LNCAP (cell line): ENCODE measurements around the gene SNED1.

Experiments
- TF ChIP-seq, protein P1 (sequence below): fragments of 450-650 bp; IDR thresholded peaks from 2 replicates; pipeline ENCODE4 v1.5.1; 2017; ENCODE audit warnings: mild to moderate bottlenecking

Gene SNED1

GRCh38 chr2:241005569-241005968, 7.2 kb downstream of the SNED1 start:
- TF ChIP-seq, protein P1, sequence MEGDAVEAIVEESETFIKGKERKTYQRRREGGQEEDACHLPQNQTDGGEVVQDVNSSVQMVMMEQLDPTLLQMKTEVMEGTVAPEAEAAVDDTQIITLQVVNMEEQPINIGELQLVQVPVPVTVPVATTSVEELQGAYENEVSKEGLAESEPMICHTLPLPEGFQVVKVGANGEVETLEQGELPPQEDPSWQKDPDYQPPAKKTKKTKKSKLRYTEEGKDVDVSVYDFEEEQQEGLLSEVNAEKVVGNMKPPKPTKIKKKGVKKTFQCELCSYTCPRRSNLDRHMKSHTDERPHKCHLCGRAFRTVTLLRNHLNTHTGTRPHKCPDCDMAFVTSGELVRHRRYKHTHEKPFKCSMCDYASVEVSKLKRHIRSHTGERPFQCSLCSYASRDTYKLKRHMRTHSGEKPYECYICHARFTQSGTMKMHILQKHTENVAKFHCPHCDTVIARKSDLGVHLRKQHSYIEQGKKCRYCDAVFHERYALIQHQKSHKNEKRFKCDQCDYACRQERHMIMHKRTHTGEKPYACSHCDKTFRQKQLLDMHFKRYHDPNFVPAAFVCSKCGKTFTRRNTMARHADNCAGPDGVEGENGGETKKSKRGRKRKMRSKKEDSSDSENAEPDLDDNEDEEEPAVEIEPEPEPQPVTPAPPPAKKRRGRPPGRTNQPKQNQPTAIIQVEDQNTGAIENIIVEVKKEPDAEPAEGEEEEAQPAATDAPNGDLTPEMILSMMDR: no peak

GRCh38 chr2:241006412-241006811, 8.0 kb downstream of the SNED1 start:
- TF ChIP-seq, protein P1: no peak

DNA sequence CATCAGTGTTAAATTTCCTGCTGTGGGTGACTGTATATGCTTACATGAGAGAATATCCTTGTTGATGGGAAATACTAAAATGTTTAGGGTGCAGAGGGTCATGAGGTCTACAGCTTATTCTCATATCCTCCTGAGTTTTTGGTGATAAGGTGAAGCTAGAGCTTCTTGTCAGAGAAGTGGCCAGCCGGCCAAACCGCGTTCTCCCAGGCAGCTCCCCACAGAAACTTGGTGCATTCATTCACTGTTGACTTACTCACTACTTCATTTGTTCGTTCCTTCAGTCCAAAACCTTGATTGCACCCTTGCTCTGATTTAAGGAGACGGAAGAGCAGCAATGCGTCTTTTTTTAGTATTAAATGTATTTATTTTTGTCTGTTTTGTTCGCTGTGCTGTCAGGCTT, 8.7 kb downstream of the SNED1 start:
- TF ChIP-seq, protein P1: no peak

DNA sequence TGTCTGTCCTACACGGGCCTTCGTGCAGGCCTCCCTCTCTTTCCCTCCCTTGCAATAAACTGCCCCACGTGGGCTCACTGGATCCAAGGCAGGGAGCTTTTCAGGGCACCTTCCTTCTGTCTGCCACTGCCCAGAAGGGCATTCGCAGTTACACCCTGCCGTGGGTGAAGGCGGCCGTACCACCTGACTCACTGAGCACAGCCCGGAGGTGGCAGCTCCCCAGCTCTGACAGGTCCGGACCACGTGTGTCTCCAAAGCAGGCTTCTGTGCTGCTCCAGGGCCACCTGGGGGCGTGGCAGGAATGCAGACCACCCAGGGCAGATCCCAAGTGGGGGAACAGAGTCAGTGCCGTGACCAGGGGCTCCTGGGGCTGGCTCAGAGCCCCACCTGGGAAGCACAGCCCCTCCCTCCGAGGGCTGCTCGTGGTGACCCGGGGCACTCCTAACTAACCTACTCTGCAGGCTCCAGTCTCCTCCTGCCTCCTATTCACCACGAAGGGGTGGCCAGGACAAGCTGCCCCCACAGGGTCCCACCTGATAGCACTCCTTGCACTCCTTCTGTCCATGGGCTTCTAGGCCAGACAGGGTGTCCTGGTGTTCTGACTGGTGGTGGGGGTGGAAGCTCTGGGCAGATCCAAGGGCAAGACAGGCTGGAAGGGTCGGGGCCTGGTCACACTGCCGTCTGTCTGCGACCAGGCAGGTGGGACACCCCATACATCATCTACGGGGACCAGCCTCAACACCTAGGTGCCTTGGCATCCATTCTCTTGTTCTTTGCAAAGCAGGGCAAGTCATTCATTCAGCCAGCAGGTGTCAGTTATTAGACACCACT, 9.7 kb downstream of the SNED1 start:
- TF ChIP-seq, protein P1: no peak

GRCh38 chr2:241008711-241009121, 10.3 kb downstream of the SNED1 start:
- TF ChIP-seq, protein P1: no peak

DNA sequence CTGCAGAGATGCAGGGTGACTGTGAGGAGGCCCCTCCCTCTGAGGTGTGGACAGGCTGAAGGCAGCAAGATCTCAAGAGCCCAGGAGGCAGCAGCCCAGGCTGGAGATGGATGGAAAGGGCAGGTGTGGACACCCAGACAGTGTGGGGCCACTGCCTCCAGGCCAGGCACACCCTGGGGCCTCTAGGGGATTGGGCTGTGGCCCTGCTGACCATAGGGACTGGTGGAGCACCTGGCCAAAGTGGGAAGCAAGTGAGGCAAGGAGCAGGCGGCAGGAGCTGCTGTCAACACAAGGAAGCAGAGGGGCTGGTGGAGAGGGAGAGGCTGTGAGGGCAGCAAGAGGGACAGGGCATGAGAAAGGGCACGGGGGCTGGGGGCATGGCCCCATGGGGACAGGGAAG, 10.8 kb downstream of the SNED1 start:
- TF ChIP-seq, protein P1: no peak

- TF ChIP-seq, protein P1: no peak
Measured at GRCh38 chr2:241009601-241010530, 11.4 kb downstream of the SNED1 start.
